T47D (cell line): ENCODE results near the gene SHMT2.

Experiments
- DNase-seq, 2 experiments: peaks; one replicate each; pipeline versions ENCODE4 v3.0.0 to v3.0.0-alpha.2; 2011 to 2012; ENCODE audit warnings: low read depth in 1 of 2, low spot score in 1 of 2
- JUND ChIP-seq: IDR thresholded peaks from 2 replicates; pipeline ENCODE4 v1.6.1; 2012; ENCODE audit warnings: low read depth
- in situ Hi-C: cut with HindIII; loops from 2 replicates; pipeline ENCODE4 v1.10.0; 2016; ENCODE audit warnings: low sequenced_read_pairs, low pct_unique_long_range_greater_than_20kb

SHMT2 gene

GRCh38 chr12:57236925-57237595 lies 7.5 kb downstream of the SHMT2 start:
- no peak for TF ChIP-seq JUND

GRCh38 chr12:57237596-57237931 lies 8.1 kb downstream of the SHMT2 start:
- TF ChIP-seq JUND: no peak
- no peak for DNase-seq
- in situ Hi-C loops: no loop called here

More at GRCh38 chr12:57236925-57237595, 7.5 kb downstream of the SHMT2 start:
- in situ Hi-C loops: no loop called here
- no peak for DNase-seq

GRCh38 chr12:57237932-57238853 lies 8.7 kb downstream of the SHMT2 start:
- no peak for TF ChIP-seq JUND
- no peak for DNase-seq
- in situ Hi-C loops: no loop called here

GRCh38 chr12:57238854-57239554 lies 9.5 kb downstream of the SHMT2 start:
- in situ Hi-C loops: no loop called here
- peak; percentile 90 to 95 for DNase-seq
- no peak for TF ChIP-seq JUND

GRCh38 chr12:57239587-57240065 lies 10.1 kb downstream of the SHMT2 start:
- in situ Hi-C loops: no loop called here
- DNase-seq: no peak
- TF ChIP-seq JUND: no peak

- DNase-seq: peak; percentile 79 to 84
- in situ Hi-C loops: no loop called here
- TF ChIP-seq JUND: no peak
Measured at GRCh38 chr12:57240066-57240921, 10.8 kb downstream of the SHMT2 start.

GRCh38 chr12:57240926-57241401 lies 11.5 kb downstream of the SHMT2 start:
- no peak for TF ChIP-seq JUND
- DNase-seq: no peak
- in situ Hi-C loops: no loop called here

- no peak for DNase-seq
- in situ Hi-C loops: no loop called here
- TF ChIP-seq JUND: no peak
Measured at GRCh38 chr12:57241402-57242310, 12.1 kb downstream of the SHMT2 start.

GRCh38 chr12:57242329-57242690 lies 12.8 kb downstream of the SHMT2 start:
- TF ChIP-seq JUND: no peak
- in situ Hi-C loops: no loop called here
- peak in 1 of 2 experiments; percentile 84 for DNase-seq

- in situ Hi-C loops: no loop called here
- no peak for TF ChIP-seq JUND
- DNase-seq: peak; percentile 93 to 95
Measured at GRCh38 chr12:57242691-57243454, 13.4 kb downstream of the SHMT2 start.
